Islet precursor cell (in vitro differentiated cells): Measurements from ENCODE around the gene TMC3.
"Not testable (repeated sequence)": the region's sequence is repeated elsewhere in the genome, so short reads cannot be mapped to it uniquely, and the experiment has no call there.

Experiments
- DNase-seq: peaks from one replicate; pipeline ENCODE4 v3.0.0-alpha.2; 2018

TMC3 gene

DNA sequence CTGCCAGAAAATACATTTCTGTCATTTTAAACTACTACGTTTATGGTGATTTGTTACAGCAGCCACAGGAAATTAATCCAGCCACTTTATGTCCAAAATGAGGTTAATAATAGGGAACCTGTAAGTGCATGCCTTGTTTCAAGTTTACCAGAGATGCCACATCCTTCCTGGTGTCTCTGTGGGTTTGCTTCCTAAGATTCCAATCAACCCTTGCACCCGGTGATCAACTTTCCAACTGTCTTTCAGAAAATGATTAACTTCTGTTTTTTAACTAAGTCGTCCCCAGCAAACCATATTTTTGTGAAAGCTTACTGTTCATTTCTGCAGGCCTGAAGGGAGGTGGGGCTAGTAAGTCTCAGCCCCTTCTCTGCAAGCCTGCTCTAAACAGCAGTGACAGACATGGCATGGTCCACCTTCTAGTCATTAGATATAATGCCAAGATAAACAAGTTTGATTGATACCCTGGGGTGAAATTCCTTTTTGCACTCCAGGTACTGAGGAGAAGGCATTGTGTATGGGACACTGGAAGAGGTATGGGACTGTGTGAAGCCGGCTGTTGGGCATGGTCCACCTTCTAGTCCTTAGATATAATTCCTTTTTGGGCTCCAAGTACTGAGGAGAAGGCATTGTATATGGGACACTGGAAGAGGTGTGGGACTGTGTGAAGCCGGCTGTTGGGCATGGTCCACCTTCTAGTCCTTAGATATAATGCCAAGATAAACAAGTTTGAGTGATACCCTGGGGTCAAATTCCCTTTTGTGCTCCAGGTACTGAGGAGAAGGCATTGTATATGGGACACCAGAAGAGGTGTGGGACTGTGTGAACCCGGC, 11.1 kb upstream of the TMC3 start:
- no peak for DNase-seq

DNA sequence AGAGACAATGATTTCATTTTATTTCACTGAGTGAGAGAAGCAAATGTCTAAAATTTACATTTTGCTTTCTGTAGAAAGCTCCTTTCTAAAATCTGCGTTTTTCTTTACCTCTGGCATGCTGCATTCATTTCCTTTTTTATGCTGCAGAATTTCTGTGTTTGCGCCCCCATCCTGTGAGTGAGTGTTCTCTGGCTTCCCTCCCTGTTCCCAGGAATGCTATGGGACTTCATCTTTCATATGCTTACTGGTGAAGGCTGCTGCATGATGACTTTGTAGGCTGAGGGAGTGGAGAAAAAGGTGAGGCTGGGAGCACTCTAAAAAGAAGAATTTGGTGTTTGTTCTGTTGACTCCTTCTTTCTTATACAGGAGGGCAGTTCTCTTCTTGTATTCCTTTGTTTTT, 7.7 kb upstream of the TMC3 start:
- no peak for DNase-seq

DNA sequence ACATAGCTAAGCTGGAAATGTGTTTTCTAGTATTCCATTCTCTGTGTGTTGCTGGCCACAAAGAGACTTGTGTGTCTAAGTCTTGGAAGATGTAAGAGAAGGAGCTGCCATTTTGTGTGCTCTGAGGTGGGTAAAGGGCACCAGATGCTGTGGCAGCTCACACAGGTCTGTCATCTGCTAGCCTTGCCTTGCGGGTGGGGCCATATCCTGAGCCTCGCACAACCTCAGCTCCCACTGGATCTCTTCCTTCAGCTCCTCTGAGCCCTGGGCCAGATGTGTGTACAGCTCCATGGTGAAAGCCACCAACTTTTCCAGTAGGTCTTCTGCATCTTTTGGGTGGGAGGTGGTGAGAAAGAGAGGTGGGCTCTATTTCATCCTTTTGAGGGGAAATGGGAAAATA, 6.7 kb upstream of the TMC3 start:
- no peak for DNase-seq

DNA sequence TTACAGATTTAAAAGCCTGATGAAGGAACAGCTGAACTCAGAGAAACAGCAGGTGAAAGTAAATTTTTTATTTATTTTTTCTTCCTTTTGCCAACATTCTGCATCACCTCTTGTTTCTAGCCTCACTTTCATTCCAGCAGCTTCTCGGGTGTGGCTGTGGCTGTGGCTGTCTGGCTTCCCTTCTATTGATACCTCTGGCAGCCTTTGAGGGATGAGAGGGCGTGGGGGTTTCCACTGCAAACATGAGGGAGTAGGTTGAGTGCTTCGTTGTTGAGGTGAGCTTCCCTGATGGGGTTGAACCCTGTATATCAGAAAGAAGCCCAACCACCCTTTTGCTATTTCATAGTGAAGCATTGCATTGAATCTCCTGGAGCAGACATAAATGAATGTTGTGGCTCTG, 6.2 kb upstream of the TMC3 start:
- DNase-seq = no peak

DNA sequence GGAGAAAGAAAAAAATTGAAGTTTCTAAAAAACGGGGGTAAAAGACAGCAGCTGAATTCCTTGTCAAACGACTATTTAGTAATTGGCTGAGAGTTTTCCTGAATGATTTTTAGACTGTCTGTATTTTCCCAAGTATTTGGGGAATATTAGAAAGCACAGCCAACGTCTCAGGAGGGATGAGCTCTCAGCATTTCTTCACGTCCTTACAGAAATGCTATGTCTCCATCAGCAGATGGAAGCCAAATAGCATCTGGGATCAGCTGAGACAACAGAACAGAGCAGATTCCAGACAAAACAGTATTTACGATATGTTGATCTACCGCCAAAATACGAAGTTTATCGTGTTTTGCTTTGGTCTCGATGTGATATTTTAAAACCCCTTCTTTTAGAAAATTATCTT, 5.3 kb upstream of the TMC3 start:
- DNase-seq = no peak

DNA sequence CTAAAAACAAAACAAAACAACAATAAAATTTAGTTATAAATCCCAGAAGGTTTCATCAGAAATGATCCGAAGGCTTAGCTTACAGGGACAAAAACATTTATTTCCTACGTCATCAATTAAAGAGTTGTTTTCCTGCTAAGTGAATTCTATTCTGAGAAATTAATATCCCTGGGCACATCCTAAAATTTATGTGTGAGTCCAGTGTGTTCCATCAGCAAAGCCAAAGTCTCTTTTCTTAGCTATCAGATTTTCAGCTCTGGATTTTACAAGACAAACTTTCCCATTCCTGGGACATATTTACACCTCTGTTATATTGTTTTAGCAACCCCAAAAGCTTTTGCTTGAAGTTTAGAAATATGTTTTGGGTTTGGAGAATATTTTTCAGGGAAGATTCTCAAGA, 4.4 kb upstream of the TMC3 start:
- DNase-seq = no peak

DNA sequence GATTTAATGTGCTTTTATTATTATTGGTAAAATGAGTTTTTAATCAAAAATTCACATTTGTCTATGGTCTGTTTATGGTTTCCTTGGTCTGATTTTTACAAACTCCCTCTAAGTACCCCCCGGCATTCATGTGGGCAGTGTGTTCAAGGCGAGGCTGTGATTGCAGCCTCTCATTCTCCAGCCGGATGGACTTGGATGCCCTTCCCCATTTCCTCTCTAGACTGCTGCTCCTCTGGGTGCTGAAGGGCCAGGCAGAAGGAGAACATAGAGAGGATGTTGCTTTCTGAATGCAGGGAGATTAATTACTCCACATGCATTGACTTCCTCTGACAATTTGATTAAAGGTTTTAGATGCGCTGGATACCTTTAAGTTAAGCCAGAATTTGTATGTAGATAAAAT, 3.9 kb upstream of the TMC3 start:
- DNase-seq = no peak

DNA sequence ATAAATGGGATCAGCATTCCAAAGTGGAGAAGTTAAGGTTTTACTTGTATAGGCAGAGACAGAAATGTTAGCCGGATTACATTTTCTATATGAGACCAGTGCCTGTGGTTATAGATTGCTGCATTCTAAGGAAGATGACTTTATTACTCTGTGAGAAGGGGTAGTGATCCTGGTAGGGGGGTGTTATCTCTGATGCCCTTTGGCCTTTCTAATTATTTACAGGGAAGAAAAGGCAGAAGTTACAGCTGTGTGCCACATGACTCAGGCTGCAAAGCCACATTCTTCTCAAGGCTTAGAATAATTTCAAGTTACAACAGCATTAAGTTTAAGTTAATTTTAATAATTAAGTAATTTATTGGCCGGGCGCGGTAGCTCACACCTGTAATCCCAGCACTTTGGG, 2.2 kb upstream of the TMC3 start:
- DNase-seq = no peak

DNA sequence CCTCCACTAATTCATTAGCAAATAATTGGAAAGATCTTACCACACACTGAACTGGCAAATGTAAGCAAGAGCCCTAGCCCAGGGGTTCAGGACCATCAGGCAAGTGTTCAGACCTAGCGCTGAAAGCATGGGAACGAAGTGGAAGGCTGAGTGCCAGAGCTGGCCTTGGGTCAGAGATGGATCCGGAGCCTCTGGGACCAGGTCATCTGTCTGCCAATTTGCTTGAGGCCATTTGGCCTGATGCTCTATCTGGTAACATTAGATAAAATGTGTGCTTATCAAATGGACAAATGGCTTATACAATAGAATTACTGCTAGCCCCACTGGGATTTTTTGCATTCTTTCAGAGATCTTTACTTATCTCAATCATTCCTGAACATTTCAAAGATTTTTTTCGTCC, 1.4 kb upstream of the TMC3 start:
- no peak for DNase-seq

DNA sequence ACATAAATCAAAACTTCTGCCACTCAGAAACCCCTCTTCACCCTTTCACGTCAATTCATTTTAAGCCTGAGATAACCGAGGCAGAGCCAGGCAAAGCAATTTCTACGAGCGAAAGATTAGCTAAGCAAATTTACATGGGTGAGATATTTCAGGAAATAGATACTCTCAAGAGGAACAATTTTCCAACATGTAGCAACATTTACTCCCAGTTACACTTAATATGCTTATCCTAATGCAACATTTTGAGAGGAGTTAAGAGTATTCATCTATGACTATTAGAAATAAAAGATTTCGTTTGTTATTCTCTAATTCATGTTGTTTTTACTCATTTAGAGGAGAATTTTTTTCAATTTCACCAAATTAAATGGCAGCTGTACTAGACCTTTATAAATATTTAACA, 837 bp downstream of the TMC3 start:
- DNase-seq = no peak

DNA sequence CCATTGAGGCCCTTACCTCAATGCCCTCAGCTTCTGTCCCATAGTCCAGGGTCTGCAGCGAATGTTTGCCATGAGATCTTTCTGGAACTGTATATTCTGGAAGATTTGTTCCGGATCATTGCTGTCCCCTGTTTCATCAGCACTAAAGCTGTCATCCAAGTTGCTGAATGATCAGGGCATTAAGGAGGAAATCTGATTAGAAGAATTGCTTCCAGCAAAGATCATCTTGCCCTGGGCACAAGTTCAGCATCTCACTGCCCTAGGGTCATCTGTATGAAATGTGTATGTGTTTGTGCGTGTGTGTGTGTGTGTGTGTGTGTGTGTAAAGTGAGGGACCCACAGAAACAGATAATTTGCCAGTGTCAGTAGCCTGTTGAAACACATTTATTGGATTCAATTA, 1.4 kb downstream of the TMC3 start:
- no peak for DNase-seq

DNA sequence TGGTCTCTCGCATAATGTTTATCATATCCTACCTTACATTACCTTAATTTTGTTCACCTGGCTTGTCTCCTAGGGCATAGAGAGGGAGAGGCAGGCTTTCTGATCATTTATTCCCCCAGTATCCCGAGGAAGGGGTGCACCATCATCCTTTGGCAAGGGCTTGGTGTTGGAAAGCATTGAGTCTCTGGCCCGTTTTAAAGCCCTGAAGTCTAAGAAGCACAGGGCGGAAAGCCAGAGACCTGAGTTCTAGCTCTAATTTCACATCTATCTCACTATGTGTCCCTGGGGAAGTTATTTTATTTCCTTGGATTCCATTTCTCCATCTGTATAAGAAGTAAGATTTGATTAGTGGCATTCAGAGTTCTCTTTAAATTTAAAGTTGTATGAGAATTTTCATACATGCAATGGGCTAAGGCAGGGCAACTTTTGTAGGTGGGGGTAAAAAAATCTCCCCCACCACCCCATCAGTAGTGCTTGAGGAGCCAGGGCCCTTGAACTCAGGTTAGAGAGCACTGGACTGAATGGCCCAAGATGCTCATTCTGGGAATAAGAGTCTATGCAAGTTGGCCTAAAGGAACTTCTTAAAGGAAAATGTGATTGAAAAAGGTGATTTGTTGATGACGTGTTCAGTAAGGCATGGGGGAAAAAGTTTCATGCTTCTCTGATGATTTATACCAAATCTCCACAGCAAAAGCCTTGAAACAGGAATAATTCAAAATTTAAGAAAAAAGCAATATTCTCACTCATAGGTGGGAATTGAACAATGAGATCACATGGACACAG, 10.1 kb downstream of the TMC3 start:
- DNase-seq = no peak

DNA sequence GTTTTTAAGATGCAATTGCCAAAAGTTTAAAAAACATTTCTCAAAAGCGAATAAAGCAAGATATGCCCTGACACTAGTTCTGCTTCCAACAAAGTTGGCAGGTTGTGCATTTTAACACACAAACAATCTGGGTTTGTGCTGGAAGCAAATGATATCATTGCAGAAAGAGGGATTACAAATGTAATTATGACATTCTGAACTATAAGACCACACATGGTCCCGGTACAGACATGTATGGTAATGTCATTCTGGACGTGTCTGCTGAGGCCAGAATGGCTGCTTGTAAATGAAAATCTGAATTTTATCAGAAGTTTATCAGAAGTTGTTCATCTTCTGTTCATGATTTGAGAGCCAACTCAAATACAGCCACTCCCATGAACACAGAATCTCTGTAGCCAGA, 10.7 kb downstream of the TMC3 start:
- no peak for DNase-seq

DNA sequence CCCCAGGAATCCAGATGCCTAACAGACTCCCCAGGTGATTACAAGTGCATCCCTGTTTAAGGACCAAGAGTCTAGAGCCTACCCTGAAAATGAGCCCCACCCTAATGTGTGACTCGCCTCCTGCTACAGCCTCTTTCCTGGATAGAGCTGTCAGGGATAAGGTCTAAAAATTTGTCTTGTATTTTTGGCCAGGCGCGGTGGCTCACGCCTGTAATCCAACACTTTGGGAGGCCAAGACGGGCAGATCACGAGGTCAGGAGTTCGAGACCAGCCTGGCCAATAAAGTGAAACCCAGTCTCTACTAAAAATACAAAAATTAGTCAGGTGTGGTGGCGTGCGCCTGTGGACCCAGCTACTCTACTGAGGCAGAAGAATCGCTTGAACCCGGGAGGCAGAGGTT, 11.2 kb downstream of the TMC3 start:
- DNase-seq = no peak

DNA sequence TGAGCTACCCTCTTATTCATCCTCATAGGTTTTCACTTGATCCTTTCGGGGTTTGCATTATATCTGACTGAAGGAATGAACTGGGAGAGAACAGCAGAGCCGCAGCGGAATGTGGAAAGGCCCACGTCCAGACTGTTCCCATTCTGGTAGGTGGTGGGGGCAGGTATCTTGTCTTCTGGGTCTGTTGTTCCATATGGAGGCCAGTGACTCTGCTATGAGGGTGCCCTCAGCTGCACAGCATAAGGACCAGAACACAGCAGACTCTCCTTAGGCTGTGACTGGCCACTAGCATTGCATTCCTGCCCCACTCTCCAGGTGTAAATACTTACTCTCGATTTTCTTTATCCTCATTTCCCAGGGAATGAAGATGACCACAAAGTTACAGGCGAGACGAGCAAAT, 12.1 kb downstream of the TMC3 start:
- no peak for DNase-seq

DNA sequence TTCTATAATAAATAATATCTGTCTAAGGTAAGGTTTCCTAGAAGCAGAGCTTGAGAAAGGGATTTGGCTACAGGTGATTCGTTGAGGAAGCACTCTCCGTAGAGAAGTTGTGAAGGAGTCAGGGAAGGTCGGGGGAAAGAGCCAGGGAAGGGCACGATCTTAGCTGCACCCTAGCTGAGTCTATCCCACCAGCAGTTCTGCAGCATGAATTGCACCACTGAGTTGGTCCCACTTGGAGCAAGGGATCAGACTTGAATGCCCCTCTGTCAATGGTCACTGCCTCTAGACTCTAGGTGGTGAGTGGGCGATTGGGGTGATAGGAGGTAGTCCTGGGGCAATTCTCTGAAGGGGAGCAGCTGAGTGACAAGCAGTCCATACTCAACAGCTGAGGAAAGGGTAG, 13.5 kb downstream of the TMC3 start:
- DNase-seq = no peak

DNA sequence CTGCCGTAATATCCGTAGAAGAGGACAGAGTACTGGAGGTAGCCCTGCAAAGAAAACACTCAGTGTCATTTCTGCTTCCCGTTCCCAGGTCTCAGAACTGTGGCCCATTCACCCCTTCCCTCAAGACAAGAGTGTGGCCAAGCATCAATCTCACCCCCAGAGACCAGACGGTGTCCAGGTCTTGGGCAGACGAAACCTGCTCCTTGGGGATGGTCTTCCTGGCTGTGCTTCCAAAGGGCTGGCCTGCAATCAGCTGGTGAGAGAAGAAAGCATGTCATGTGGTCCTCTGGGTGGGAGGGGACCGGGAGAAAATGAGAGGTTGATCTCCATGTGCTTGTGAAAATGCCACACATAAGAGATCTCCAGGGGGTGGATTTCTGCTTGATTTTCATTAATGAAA, 15.8 kb downstream of the TMC3 start:
- no peak for DNase-seq

DNA sequence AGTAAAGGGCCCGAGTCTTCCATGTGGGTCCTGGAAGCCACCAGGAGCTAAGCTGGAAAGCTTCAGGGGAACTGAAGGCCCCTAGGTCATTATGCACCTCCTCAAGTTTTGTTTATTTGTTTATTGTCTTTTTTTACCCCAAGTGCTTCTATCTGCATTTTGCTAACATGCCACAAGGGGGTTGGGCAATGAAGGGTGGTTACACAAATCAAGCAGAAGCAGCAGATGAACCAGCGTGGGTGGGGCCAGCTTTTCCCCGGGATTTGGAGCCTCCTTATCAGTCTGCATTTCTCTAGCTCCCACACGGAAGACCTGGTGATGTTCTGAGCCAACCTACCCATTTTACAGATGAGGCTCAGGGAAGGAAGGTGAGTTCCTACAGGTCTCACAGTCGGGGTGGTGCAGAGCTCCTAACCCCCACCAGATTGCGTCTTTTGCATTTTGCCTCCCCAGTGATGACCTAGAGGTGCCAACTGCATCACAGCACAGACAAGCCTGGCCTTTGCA, 16.8 kb downstream of the TMC3 start:
- DNase-seq = no peak

DNA sequence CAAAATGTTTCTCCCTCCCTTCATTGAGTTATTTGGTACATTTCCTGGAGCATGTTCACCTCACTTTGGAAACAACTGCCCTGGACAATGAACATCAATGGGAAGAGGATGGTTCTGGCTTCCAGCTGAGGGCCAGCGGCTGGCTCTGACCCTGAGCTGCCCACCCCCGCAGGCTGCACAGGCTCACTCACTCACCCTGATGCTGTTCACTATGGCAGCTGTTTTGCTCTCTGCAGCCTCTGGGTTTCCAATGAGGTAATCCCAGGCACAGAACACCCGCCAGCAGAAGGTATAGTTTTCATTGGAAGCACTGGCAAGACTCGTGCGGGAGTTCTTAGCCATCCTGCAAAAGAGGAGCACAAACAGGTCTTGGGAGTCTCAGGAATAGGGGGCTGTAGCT, 17.8 kb downstream of the TMC3 start:
- no peak for DNase-seq

DNA sequence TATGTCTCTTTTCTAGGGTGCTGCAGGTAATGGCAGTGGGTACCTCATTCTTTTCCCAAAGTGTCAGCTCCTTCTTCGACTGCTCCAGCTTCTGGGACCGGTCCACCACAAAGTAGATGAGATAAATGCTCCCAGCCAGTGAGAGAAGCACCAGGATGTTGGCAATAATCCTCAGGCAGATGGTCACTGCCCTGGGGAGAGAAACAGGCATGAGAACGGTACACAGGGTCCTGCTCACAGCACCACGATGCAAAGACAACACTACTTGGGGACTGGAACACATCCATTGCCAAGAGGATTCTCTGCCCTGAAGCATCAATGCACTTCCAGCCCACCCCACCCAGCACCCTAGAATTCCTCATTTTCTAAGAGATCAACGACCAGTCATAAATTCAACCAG, 22.4 kb downstream of the TMC3 start:
- no peak for DNase-seq

DNA sequence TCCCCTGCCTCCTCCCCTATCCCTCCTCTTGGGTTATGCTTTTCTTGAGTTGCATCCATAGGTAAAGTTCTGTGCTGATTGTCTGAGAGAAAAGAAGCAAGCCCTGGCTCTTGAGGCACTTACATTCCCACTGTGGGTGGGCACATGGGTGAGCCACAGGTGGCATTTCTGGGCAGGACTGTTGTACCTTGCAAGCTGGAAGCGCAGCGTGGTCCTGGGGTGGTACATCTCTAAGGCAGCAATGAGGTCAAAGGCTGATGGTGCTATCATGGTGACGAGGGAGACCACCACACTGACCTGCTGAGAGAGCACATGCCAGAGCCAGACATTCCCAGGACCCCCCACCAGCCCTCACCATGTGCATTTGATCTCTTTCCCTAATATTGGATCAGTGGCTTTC, 24.7 kb downstream of the TMC3 start:
- DNase-seq = no peak

DNA sequence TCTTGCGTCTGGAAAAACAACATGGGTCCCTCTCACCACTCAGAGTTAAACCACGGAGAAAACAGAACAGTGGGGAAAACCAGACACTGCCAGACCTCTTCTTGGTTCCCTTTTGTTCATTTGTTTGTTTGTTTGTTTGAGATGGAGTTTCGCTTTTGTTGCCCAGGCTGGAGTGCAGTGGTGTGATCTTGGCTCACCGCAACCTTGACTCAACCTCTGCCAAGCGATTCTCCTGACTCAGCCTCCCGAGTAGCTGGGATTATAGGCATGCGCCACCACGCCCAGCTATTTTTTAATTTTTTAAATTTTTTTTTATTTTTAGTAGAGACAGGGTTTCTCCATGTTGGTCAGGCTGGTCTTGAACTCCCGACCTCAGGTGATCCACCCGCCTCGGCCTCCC, 25.3 kb downstream of the TMC3 start:
- not testable (repeated sequence) for DNase-seq

DNA sequence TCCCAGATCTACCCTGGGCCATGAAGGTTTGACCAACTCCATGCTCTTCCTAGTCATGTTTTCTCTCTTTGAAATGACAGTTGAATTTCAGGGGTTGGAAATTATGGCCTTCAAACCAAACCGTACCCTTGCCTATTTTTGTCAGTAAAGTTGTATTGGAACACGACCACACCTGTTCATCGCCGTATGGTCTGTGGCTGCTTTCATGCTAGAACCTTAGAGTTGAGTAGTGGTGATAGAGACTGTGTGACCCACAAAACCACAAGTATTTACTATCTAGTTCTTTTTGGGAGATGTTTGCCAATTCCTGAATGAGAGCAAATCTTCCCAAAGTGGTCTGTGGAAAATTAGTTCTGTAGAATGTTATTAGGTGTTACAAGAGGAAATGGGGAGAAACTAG, 26.1 kb downstream of the TMC3 start:
- no peak for DNase-seq

DNA sequence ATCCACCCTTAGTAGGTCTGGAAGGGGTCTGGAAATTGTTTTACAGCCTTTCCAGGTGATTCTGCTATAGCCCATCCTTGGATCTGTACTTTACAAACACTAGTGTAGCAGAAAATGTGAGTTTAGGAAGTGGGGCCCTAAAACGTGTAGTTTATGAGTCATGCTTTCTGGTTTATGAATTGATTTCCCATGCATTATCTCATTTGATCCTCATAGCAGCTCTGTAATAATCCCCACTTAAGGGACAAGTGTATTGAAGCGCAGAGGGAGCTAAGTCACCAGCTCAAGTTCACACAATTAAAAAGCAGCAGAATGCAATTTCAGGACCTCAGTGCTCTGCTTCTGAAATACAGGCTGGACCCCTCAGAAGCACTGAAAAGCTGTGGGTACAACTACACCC, 27.4 kb downstream of the TMC3 start:
- DNase-seq = no peak

DNA sequence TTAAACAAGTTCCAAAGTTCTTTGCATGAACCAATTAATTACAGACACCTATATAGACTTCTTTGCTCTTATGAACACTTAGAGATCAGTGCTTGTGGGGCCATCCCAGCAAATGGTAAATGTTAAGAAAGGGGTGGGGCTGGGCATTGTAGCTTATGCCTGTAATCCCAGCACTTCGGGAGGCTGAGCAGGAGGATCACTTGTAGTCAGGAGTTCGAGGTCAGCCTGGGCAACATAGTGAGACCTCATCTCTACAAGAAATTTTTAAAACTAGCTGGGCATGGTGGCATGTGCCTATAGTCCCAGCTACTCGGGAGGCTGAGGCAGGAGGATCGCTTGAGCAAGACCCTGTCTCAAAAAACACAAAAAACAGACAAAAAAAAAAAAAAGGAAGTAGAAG, 30.6 kb downstream of the TMC3 start:
- no peak for DNase-seq
